CD14-positive monocyte (primary cell): ENCODE data around the gene BACE1-AS. TPM values are rescaled to one million over a fixed set of nuclear protein-coding genes. Genes with fewer than 3 reads are reported as not detected.

Experiments used
- DNase-seq, 3 donors: peaks; one replicate each; pipeline ENCODE4 v3.0.0-alpha.2; 2011 to 2022
- H2AFZ ChIP-seq: 2 replicates; pipeline ENCODE4 v1.6.0; 2012; ENCODE audit warnings: mild to moderate bottlenecking, low read depth, low read length, inconsistent platforms; ENCODE audit not compliant: insufficient read depth, poor library complexity, severe bottlenecking
- H3K27ac ChIP-seq, 2 donors: 1 replicate in 1 of 2; 2 replicates in 1 of 2; pipeline ENCODE4 v1.5.1; 2012 to 2013; ENCODE audit warnings: low read length in 2 of 2, control low read depth in 1 of 2, inconsistent platforms in 1 of 2, low read depth in 1 of 2, mild to moderate bottlenecking in 1 of 2
- H3K27me3 ChIP-seq, 2 donors: one replicate each; pipeline versions ENCODE4 v1.6.0 to v1.6.1; 2011 to 2013; ENCODE audit warnings: low read length in 2 of 2; ENCODE audit not compliant: control insufficient read depth in 2 of 2, insufficient read depth in 2 of 2
- H3K36me3 ChIP-seq, 2 donors: replicated peaks in 1 of 2; 1 replicate in 1 of 2; 2 replicates in 1 of 2; pipeline versions ENCODE4 v1.5.1 to v1.6.1; 2012 to 2013; ENCODE audit warnings: low read length in 2 of 2, control low read depth in 1 of 2, inconsistent platforms in 1 of 2, mild to moderate bottlenecking in 1 of 2; ENCODE audit not compliant: insufficient read depth in 2 of 2, control insufficient read depth in 1 of 2
- H3K4me1 ChIP-seq, 2 donors: 1 replicate in 1 of 2; 2 replicates in 1 of 2; pipeline versions ENCODE4 v1.5.1 to v1.6.1; 2012 to 2013; ENCODE audit warnings: low read length in 2 of 2, control low read depth in 1 of 2, inconsistent platforms in 1 of 2, mild to moderate bottlenecking in 1 of 2, moderate library complexity in 1 of 2; ENCODE audit not compliant: insufficient read depth in 2 of 2, control insufficient read depth in 1 of 2
- H3K4me2 ChIP-seq: replicated peaks from 2 replicates; pipeline ENCODE3; 2012; ENCODE audit warnings: low read length, moderate library complexity, mild to moderate bottlenecking; ENCODE audit not compliant: poor library complexity, severe bottlenecking; ENCODE audit errors: extremely low read depth
- H3K4me3 ChIP-seq, 3 experiments: fragments of 200-600 bp in 1 of 3; sonication (generic) in 1 of 3; replicated peaks in 1 of 3; 1 replicate in 2 of 3; 2 replicates in 1 of 3; pipeline ENCODE4 v1.5.1; 2011 to 2013; ENCODE audit warnings: low read length in 3 of 3, mild to moderate bottlenecking in 3 of 3, control low read depth in 2 of 3, low read depth in 2 of 3, inconsistent platforms in 1 of 3, moderate library complexity in 1 of 3
- H3K79me2 ChIP-seq: 2 replicates; pipeline ENCODE4 v1.6.0; 2012; ENCODE audit warnings: mild to moderate bottlenecking, control low read depth, inconsistent platforms, low read length, moderate library complexity; ENCODE audit not compliant: insufficient read depth
- H3K9ac ChIP-seq: 2 replicates; pipeline ENCODE4 v1.6.0; 2017; ENCODE audit warnings: low read length, mild to moderate bottlenecking; ENCODE audit not compliant: insufficient read depth, poor library complexity, severe bottlenecking
- H3K9me3 ChIP-seq, 2 donors: replicated peaks in 1 of 2; 1 replicate in 1 of 2; 2 replicates in 1 of 2; pipeline versions ENCODE4 v1.5.1 to v1.6.1; 2012 to 2013; ENCODE audit warnings: low read length in 2 of 2, control low read depth in 1 of 2; ENCODE audit not compliant: control insufficient read depth in 1 of 2, insufficient read depth in 1 of 2
- H4K20me1 ChIP-seq: 2 replicates; pipeline ENCODE4 v1.6.0; 2012; ENCODE audit warnings: mild to moderate bottlenecking, low read length, control low read depth, moderate library complexity; ENCODE audit not compliant: insufficient read depth
- H3K27ac Mint-ChIP-seq, 7 donors: one replicate each; pipeline ENCODE4 v1.8.0; 2020; ENCODE audit warnings: mild to moderate bottlenecking in 7 of 7, mixed read lengths in 7 of 7, moderate library complexity in 6 of 7, inconsistent platforms in 2 of 7
- H3K27me3 Mint-ChIP-seq, 3 donors: one replicate each; pipeline ENCODE4 v1.8.0; 2021 to 2022; ENCODE audit warnings: low read depth in 3 of 3, mild to moderate bottlenecking in 3 of 3, mixed read lengths in 3 of 3, moderate library complexity in 3 of 3, inconsistent platforms in 1 of 3
- H3K36me3 Mint-ChIP-seq, 2 donors: one replicate each; pipeline ENCODE4 v1.8.0; 2020; ENCODE audit warnings: mixed read lengths in 2 of 2, inconsistent platforms in 1 of 2, mild to moderate bottlenecking in 1 of 2
- H3K4me1 Mint-ChIP-seq: one replicate; pipeline ENCODE4 v1.8.0; 2020; ENCODE audit warnings: mild to moderate bottlenecking, mixed read lengths
- H3K4me3 Mint-ChIP-seq, 2 donors: one replicate each; pipeline ENCODE4 v1.8.0; 2020; ENCODE audit warnings: mild to moderate bottlenecking in 2 of 2, mixed read lengths in 2 of 2, moderate library complexity in 1 of 2
- H3K9me3 Mint-ChIP-seq, 7 donors: one replicate each; pipeline ENCODE4 v1.8.0; 2020 to 2022; ENCODE audit warnings: mixed read lengths in 7 of 7, mild to moderate bottlenecking in 6 of 7, moderate library complexity in 6 of 7, inconsistent platforms in 2 of 7
- CTCF ChIP-seq: fragments of 200-600 bp; IDR thresholded peaks from one replicate; pipeline ENCODE4 v1.8.0; 2022; ENCODE audit warnings: antibody characterized with exemption, mild to moderate bottlenecking
- WGBS: methylation state at CpG from one replicate; pipeline ENCODE4 v1.1.5; 2013; ENCODE audit warnings: missing lambda C conversion rate; ENCODE audit not compliant: insufficient coverage; 5-methylcytosine and 5-hydroxymethylcytosine counted together
- intact Hi-C, 2 donors: fragments of 100-400 bp; cut with micrococcal nuclease; formaldehyde crosslinking; loops; one replicate each; pipeline versions ENCODE4 v1.15.0 to v1.15.1; 2023
- polyA plus RNA-seq, 3 donors: library from polyadenylated mRNA; depleted of rRNA in 1 of 3; unstranded in 2 of 3; stranded (reverse) in 1 of 3; fragments of 300-500 nt in 2 of 3; fragments of >200 nt in 1 of 3; fragmentation: Illumina TruSeq in 2 of 3; gene quantifications; 1 replicate in 2 of 3; 2 replicates in 1 of 3; pipeline ENCODE4 v1.2.3, GENCODE V29; 2012 to 2021

Gene BACE1-AS
- polyA plus RNA-seq, 3 donors = 2.7 TPM; not detected in 2

GRCh38 chr11:117303101-117303500 lies 12.0 kb downstream of the BACE1-AS start:
- Histone ChIP-seq H3K4me2 (no peak overlapping the region), H3K27ac (no peak overlapping the region)
- H3K4me3 Mint-ChIP-seq = no peak overlapping the region

GRCh38 chr11:117303646-117304315 lies 12.6 kb downstream of the BACE1-AS start:
- WGBS = 100% methylated on average over 1 of the region's 5 CpGs
- H3K27me3 ChIP-seq = no peaks in the 10 kb centered on the region
- H3K79me2 ChIP-seq = no peaks in the 10 kb centered on the region
- peaks cover 5 to 6% of the 10 kb centered on the region in 2 donors for H3K4me1 ChIP-seq
- H3K4me3 ChIP-seq = no peak overlapping the region
- H2AFZ ChIP-seq = no peak overlapping the region
- Mint-ChIP-seq H3K9me3 (no peaks in the 10 kb centered on the region), H3K4me1 (peaks cover 13% of the 10 kb centered on the region), H3K4me3 (no peak overlapping the region), H3K36me3 (peaks cover 0 to 3% of the 10 kb centered on the region in 2 donors), H3K27me3 (peaks cover 0 to 4% (median 0%) of the 10 kb centered on the region in 3 donors), H3K27ac (peak overlapping the region in 2 of 7 donors; percentile 51 to 60)
- TF ChIP-seq CTCF = no peak
- no peak for DNase-seq
- no peaks in the 10 kb centered on the region for H3K36me3 ChIP-seq
- no peaks in the 10 kb centered on the region for H3K9me3 ChIP-seq
- H3K9ac ChIP-seq = no peak overlapping the region
- intact Hi-C loops = no loop called here
- no peak overlapping the region for H3K27ac ChIP-seq
- no peaks in the 10 kb centered on the region for H4K20me1 ChIP-seq
- H3K4me2 ChIP-seq = no peak overlapping the region

More at GRCh38 chr11:117303101-117303500, 12.0 kb downstream of the BACE1-AS start:
- 100% methylated on average over 3 of the region's 4 CpGs for WGBS
- no peak for DNase-seq
- peaks cover 0 to 4% (median 0%) of the 10 kb centered on the region in 3 donors for H3K27me3 Mint-ChIP-seq
- Histone ChIP-seq H3K9ac (no peak overlapping the region), H3K79me2 (no peaks in the 10 kb centered on the region), H3K4me1 (peaks cover 5 to 6% of the 10 kb centered on the region in 2 donors), H2AFZ (no peak overlapping the region), H4K20me1 (no peaks in the 10 kb centered on the region), H3K9me3 (no peaks in the 10 kb centered on the region), H3K4me3 (no peak overlapping the region), H3K36me3 (no peaks in the 10 kb centered on the region), H3K27me3 (no peaks in the 10 kb centered on the region)
- TF ChIP-seq CTCF = no peak
- H3K36me3 Mint-ChIP-seq = peaks cover 0 to 3% of the 10 kb centered on the region in 2 donors
- H3K27ac Mint-ChIP-seq = no peak overlapping the region
- no peaks in the 10 kb centered on the region for H3K9me3 Mint-ChIP-seq
- intact Hi-C loops = no loop called here
- peaks cover 12% of the 10 kb centered on the region for H3K4me1 Mint-ChIP-seq
